Stimulated activated CD4-positive, alpha-beta T cell treated with anti-CD3 and anti-CD28 coated beads, Interleukin-2, amount 100 ng/mL, for 48 hours (primary cell): ENCODE results near the gene CASP10.
"Not testable (repeated sequence)": the region's sequence is repeated elsewhere in the genome, so short reads cannot be mapped to it uniquely, and the experiment has no call there.

Source experiments
- DNase-seq, 2 donors: peaks; one replicate each; pipeline ENCODE4 v3.0.0-alpha.2; 2020

Gene CASP10

GRCh38 chr2:201233812-201234662, 51.1 kb downstream of the CASP10 start:
- DNase-seq, result no peak

DNA sequence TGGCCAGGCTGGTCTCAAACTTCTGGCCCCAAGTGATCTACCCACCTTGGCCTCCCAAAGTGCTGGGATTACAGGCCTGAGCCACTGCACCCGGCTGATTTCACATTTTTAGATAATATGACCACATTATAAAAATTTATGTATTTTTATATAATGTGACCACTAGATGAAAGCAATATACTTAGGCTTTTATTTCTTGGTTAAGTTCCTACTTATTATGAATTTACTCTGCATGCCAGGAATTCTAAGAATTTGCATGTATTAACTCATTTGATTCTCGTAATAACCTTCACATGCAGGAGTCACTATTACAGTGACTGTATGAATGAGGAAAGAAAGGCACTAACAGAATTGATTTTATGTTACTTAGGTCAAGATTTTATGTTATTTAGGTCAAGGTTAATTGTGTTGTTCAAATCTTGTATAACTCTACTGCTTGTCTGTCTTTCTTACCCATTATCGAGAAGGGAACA, 51.8 kb downstream of the CASP10 start:
- DNase-seq, result no peak

DNA sequence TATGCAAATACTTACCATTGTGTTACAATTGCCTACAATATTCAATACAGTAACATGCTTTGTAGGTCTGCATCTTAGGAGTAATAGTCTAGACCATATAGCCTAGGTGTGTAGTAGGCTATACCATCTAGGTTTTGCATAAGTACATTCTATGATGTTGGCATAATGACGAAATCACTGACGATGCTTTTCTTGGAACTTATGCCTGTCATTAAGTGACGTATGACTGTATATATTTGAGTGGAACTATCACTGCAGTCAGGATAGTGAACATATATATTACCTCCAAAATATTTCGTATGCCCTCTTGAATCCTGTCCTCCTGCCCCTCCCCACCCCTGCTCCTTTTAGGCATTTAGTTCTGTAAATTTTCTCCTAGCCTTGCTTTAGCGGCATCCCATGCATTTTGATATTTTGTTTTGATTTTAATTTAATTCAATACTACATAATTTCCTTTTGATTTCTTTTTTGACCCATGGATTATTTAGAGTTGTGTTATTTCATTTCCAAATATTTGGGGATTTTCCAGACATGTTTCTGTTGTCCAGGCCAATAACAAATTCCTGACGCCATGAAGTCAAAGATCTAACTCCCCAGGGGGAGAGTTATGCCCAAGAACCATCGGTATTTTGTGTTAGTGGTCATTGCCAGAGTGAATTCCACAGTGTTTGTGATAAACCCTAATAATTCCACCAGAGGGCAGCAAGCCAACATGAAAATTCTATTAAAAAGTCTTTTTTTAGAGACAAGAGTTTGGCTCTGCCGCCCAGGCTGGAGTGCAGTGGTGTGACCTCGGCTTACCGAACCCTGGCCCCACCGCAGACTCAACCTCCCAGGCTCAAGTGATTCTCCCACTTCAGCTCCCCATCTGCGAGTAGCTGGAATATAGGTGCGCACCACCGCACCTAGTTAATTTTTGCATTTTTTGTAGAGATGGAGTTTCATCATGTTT, 53.2 kb downstream of the CASP10 start:
- peak; percentile 36 to 37 for DNase-seq

- DNase-seq, result no peak
Measured at GRCh38 chr2:201237486-201238123, 54.7 kb downstream of the CASP10 start.

- DNase-seq, result not testable (repeated sequence)
Measured at GRCh38 chr2:201239167-201239935, 56.4 kb downstream of the CASP10 start.

DNA sequence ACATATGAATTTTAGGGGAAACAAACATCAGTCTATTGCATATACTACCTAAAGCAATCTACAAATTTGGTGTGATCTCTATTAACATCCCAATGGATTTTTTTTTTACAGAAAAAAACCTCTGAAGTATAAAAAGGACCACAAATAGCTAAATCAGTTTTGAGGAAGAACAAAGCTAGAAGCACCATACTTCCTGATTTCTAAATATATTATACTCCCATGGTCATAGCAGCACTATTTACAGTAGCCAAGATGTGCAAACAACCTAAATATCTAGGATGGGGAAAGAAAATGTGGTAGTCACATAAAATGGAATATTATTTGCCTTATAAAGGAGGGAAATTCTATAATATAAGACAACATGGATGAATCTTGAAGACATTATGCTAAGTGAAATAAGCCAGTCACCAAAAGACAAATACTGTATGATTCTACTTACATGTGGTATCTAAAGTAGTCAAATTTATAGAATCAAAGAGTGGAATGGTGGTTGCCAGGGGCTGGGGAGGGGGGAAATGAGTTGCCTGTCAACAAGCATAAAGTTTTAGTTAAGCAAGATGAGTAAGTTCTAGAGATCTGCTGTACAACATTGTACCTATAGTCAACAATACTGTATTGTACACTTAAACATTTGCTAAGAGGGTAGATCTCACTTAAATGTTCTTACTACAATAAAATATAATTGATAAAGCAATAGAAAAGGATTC, 59.8 kb downstream of the CASP10 start:
- no peak for DNase-seq

DNA sequence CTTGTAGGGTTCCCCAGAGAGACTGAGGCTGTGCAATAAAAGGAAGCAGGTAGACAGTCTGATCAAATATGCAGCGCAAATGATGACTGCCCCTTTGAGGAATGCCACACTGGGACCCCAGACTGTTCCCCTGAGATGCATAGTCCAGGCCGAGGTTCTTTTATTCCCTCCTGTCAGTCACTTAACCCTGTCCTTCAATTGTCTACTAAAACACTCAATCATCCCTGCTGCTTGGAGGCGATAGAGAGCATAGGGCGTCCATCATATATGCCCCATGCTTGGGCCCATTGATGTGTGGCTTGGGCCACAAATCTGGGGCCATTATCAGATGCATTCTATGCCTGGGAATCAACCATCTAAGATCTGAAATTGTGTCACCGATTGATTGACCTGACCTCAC, 61.9 kb downstream of the CASP10 start:
- DNase-seq, result no peak

DNA sequence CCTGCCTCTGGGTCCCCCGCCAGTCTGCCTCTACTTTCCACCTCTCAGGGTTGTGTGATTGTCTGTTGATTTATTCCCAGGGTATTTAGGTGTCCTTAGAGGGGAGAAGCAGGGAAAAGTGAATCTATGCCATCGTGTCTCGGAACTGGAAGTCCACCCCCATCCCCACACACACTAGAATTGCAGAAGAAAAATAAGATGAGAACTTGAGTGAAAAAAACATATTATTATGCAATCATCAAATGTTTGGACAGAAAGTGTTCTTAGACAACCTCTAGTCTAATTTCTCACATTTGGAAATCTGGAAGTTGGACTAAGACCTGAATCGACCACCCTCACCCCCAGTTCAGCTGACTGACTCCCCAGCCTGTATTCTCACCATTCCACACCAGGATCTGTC, 63.3 kb downstream of the CASP10 start:
- no peak for DNase-seq

DNA sequence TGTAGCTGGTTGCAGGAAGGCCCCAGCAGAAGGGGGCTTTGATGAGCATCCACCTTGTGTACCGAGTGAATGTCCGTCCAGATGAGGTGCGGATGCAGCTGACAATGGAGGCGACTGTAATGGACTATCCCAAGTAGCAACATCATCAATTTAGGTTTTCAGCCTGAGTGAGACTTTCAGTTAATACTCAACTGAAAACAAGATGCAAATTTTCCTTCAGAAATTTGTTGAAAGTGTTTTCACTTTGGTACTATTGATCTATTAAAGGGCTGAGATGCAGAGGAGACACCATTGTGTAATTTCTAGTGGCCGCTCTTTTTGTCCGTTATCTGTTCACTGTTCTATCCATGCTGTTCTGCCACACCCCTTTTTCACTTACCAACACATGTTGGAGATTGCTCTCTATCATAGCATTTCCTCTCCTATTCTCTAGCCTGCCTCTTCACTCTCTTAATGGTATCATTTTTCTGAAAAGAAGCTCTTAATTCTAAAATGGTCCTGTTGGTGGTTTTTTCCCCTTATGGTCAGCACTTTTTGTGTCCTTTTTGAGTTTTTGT, 65.4 kb downstream of the CASP10 start:
- no peak for DNase-seq

DNA sequence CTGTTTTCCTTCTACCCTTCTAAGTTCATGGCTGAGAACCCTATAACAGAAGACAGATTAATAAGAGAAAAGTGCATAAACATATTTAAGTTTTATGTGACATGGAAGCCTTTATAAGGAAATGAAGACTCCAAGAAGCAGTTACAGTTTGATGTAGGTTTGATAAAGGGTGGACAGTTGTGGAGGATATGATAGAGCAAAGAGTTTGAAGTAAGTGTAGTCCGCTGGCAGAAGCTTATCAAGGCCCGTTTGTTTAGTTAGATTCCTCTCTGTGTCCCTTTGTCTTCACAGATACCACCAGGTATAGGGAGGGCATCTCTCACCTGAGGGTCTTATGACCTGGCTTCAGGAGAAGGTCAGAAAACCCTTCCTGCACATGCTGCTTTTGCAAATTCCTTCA, 66.9 kb downstream of the CASP10 start:
- no peak for DNase-seq

- no peak for DNase-seq
Measured at GRCh38 chr2:201250741-201251140, 67.8 kb downstream of the CASP10 start.

- no peak for DNase-seq
Measured at GRCh38 chr2:201254081-201254730, 71.3 kb downstream of the CASP10 start.

- DNase-seq, result no peak
Measured at GRCh38 chr2:201255408-201256033, 72.6 kb downstream of the CASP10 start.

DNA sequence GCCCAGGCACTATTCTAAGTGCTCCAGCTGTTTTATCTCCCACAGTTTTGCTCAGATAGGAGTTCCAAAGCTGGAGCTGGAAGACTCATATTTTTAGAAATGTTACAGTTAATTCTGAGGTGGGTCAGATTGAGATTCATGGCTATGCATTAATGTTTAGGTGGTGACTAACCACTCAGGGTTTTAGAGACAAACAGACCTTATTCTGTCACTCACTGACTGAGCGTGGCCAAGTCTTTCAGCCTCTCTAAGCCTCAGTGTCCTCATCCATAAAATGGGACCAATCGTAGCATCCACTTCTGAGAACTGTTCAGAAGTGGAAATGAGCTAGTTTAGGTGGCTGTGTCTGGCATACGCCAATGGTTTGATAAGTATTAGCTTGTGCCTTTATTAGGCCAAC, 73.1 kb downstream of the CASP10 start:
- DNase-seq, result no peak

GRCh38 chr2:201257381-201257955, 74.5 kb downstream of the CASP10 start:
- no peak for DNase-seq

GRCh38 chr2:201257956-201258665, 75.2 kb downstream of the CASP10 start:
- peak; percentile 82 for DNase-seq

DNA sequence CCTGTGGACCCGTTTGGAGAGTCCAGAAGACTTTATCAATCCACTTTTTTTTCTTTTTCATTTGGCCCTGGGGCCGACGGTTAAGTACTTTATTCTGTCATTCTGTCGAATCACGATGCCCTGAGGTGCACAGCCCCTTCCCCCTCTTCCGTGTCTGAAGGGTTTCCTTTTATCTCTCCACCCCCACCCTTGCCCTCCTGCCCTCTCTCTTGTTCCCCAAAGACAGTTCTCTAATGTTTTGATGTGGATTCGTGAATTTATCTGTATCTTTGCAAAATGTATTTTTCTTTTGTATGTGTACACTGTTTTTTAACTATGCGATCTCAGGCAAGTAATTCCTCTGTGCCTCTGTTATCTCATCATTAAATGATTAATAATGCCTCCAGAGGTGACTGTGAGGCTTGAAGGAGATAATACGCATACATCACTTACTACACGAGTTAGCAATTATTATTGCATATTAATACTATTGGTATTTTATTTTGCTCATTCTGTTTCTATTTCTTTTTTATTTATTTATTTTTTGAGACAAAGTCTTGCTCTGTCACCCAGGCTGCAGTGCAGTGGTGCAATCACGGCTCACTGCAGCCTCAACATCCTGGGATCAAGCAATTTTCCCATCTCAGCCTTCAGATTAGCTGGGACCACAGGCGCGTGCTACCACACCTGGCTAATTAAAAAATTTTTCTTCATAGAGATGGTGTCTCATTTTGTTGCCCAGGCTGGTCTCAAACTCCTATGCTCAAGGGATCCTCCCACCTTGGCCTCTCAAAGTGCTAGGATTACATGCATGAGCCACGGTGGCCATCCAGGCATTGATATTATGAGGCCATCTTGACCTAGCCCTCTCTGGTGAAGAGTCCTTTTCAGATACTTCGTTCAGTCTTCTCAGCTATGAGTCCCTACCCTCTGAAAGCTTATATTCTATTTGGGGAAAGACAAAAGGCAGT, 76.0 kb downstream of the CASP10 start:
- DNase-seq, result no peak

DNA sequence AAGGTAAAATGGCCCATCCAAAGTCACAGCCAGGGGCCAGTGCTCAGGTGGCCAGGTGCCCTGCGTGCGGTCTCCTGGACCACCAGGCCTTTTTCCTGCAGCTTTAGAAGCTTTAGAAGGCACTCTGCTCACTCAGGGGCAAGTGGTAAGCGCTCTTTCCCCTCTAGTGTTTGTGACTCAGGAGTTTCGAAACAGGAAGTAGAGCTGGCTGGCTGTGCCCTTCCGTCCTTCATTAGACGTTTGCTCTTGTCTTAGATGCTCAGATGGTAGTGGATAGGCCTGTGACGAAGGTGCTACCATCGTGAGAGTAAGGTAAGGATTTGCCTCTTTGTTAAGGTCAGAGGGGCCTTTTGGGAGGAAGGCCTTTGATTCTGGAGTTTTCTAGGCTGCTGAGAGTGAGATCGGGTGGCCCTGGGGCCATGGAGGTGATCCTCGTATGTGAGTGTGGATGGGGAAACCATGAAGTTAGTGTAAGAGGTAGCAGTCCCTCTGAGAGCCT, 77.4 kb downstream of the CASP10 start, which contains the start of gene CASP8:
CASP8 (plus strand) TSS at position 235 of the 499 bp plus-strand sequence. CDS start 5,951 bp downstream, outside the sequence.
- DNase-seq, result peak; percentile 42 to 46
